ENCODE data around the gene NLRC5. TPM values are rescaled to one million over a fixed set of nuclear protein-coding genes. Genes with fewer than 3 reads are reported as not detected.

The NLRC5 gene
- total RNA-seq, 1 donor from 2014 or later, result 29.9 TPM

DNA sequence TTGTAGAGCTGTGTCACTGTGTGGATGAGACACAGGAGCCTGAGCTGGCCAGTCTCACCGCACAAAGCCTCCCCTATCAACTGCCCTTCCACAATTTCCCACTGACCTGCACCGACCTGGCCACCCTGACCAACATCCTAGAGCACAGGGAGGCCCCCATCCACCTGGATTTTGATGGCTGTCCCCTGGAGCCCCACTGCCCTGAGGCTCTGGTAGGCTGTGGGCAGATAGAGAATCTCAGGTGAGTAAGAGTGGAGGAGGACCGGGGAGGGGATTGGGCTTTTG lies 37.4 kb downstream of the NLRC5 start:
- FAIRE-seq (no peak), DNase-seq (ENCODE audit: low read depth) (no peak)
- Mint-ChIP-seq H3K27ac (ENCODE audit: unreplicated experiment) (peak overlapping the region; percentile 69), H3K4me1 (ENCODE audit: low read depth, unreplicated experiment) (peaks cover 29% of the 10 kb centered on the region), H3K27me3 (ENCODE audit: low read depth, unreplicated experiment) (peaks cover 1% of the 10 kb centered on the region), H3K36me3 (ENCODE audit: low read depth, unreplicated experiment) (peaks cover 34% of the 10 kb centered on the region), H3K9me3 (ENCODE audit: unreplicated experiment) (peaks cover 2% of the 10 kb centered on the region), H3K4me3 (ENCODE audit: unreplicated experiment) (peak overlapping the region; percentile 54)
- Histone ChIP-seq H3K36me3 (ENCODE audit: insufficient read depth, low read length) (peaks cover 4% of the 10 kb centered on the region), H4K20me1 (ENCODE audit: insufficient read depth, low read length) (no peaks in the 10 kb centered on the region), H3K4me2 (ENCODE audit: low read length) (no peak overlapping the region), H3K27ac (ENCODE audit: low read depth, low read length) (no peak overlapping the region), H3K4me3 (ENCODE audit: insufficient read depth, low read depth, low read length) (no peak overlapping the region), H3K9me3 (ENCODE audit: insufficient read depth, low read depth, low read length) (no peaks in the 10 kb centered on the region), H2AFZ (ENCODE audit: low read depth, low read length) (no peak overlapping the region), H3K4me1 (ENCODE audit: insufficient read depth, low read length) (peaks cover 12% of the 10 kb centered on the region), H3K79me2 (ENCODE audit: insufficient read depth, low read length) (no peaks in the 10 kb centered on the region), H3K27me3 (ENCODE audit: insufficient read depth, low read length) (no peaks in the 10 kb centered on the region), H3K9ac (ENCODE audit: low read length) (no peak overlapping the region)
- TF ChIP-seq EZH2 (IDR thresholded peaks at IDR 0.05; ENCODE audit: insufficient read depth, low read length) (no peak), CTCF (IDR thresholded peaks at IDR 0.05; ENCODE audit: insufficient read depth, low read depth, low read length) (no peak)

DNA sequence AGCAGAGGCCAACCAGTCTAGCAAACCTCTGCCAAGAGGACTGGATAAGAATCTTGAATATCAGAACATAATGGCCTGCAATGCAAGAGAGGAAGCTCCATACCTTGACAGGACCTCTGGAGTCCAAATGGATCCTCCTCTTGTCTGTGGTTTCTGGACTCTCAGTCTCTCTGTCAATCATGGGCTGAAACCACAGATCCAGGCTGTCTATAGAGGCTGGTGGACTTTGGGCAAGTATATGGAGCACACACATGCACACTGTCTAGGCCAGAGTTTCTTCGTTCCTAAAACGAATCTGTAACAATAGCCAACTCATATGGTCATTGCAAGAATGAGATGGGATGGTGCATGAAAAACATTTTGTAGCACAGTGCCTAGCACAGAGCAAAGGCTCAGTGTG lies 37.7 kb downstream of the NLRC5 start:
- Histone ChIP-seq H3K27me3 (ENCODE audit: insufficient read depth, low read length) (no peaks in the 10 kb centered on the region), H3K27ac (ENCODE audit: low read depth, low read length) (no peak overlapping the region), H3K4me2 (ENCODE audit: low read length) (no peak overlapping the region), H2AFZ (ENCODE audit: low read depth, low read length) (no peak overlapping the region), H3K9ac (ENCODE audit: low read length) (no peak overlapping the region), H3K4me3 (ENCODE audit: insufficient read depth, low read depth, low read length) (no peak overlapping the region), H4K20me1 (ENCODE audit: insufficient read depth, low read length) (no peaks in the 10 kb centered on the region), H3K79me2 (ENCODE audit: insufficient read depth, low read length) (no peaks in the 10 kb centered on the region), H3K9me3 (ENCODE audit: insufficient read depth, low read depth, low read length) (no peaks in the 10 kb centered on the region), H3K4me1 (ENCODE audit: insufficient read depth, low read length) (peaks cover 12% of the 10 kb centered on the region), H3K36me3 (ENCODE audit: insufficient read depth, low read length) (peaks cover under 1% of the 10 kb centered on the region)
- no peak overlapping the region for H3K27ac Mint-ChIP-seq (ENCODE audit: unreplicated experiment)
- peaks cover 29% of the 10 kb centered on the region for H3K4me1 Mint-ChIP-seq (ENCODE audit: low read depth, unreplicated experiment)
- TF ChIP-seq CTCF (IDR thresholded peaks at IDR 0.05; ENCODE audit: insufficient read depth, low read depth, low read length) (no peak), EZH2 (IDR thresholded peaks at IDR 0.05; ENCODE audit: insufficient read depth, low read length) (no peak)
- peaks cover 31% of the 10 kb centered on the region for H3K36me3 Mint-ChIP-seq (ENCODE audit: low read depth, unreplicated experiment)
- H3K27me3 Mint-ChIP-seq (ENCODE audit: low read depth, unreplicated experiment), result no peaks in the 10 kb centered on the region
- H3K9me3 Mint-ChIP-seq (ENCODE audit: unreplicated experiment), result peaks cover 2% of the 10 kb centered on the region
- no peak for DNase-seq (ENCODE audit: low read depth)
- H3K4me3 Mint-ChIP-seq (ENCODE audit: unreplicated experiment), result peak overlapping the region; percentile 35
- no peak for FAIRE-seq

DNA sequence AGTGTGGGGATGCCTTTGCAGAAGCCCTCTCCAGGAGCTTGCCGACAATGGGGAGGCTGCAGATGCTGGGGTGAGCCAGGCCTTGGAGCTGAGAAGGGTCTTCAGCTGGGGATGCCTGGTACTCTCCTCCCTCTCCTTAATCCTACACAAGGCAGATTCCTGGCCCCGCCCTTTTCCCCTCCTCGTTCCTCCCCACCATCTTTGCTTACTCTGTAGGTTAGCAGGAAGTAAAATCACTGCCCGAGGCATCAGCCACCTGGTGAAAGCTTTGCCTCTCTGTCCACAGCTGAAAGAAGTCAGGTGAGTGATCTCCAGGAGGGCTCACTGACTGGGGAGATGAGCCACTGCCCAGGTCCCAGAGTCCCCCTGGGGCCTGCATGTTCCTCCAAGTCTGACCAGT lies 38.7 kb downstream of the NLRC5 start:
- Mint-ChIP-seq H3K9me3 (ENCODE audit: unreplicated experiment) (peaks cover 2% of the 10 kb centered on the region), H3K27me3 (ENCODE audit: low read depth, unreplicated experiment) (no peaks in the 10 kb centered on the region), H3K4me3 (ENCODE audit: unreplicated experiment) (no peak overlapping the region), H3K36me3 (ENCODE audit: low read depth, unreplicated experiment) (peaks cover 24% of the 10 kb centered on the region), H3K27ac (ENCODE audit: unreplicated experiment) (peak overlapping the region; percentile 41), H3K4me1 (ENCODE audit: low read depth, unreplicated experiment) (peaks cover 31% of the 10 kb centered on the region)
- no peaks in the 10 kb centered on the region for H3K79me2 ChIP-seq (ENCODE audit: insufficient read depth, low read length)
- H3K4me2 ChIP-seq (ENCODE audit: low read length), result no peak overlapping the region
- DNase-seq (ENCODE audit: low read depth), result no peak
- no peak for FAIRE-seq
- no peaks in the 10 kb centered on the region for H3K9me3 ChIP-seq (ENCODE audit: insufficient read depth, low read depth, low read length)
- H3K4me1 ChIP-seq (ENCODE audit: insufficient read depth, low read length), result peaks cover 12% of the 10 kb centered on the region
- no peak overlapping the region for H2AFZ ChIP-seq (ENCODE audit: low read depth, low read length)
- H3K27me3 ChIP-seq (ENCODE audit: insufficient read depth, low read length), result no peaks in the 10 kb centered on the region
- no peaks in the 10 kb centered on the region for H4K20me1 ChIP-seq (ENCODE audit: insufficient read depth, low read length)
- no peak overlapping the region for H3K9ac ChIP-seq (ENCODE audit: low read length)
- TF ChIP-seq CTCF (IDR thresholded peaks at IDR 0.05; ENCODE audit: insufficient read depth, low read depth, low read length) (no peak), EZH2 (IDR thresholded peaks at IDR 0.05; ENCODE audit: insufficient read depth, low read length) (no peak)
- no peak overlapping the region for H3K27ac ChIP-seq (ENCODE audit: low read depth, low read length)
- no peaks in the 10 kb centered on the region for H3K36me3 ChIP-seq (ENCODE audit: insufficient read depth, low read length)
- H3K4me3 ChIP-seq (ENCODE audit: insufficient read depth, low read depth, low read length), result no peak overlapping the region
